Body of pancreas (tissue), 4 donors: ENCODE measurements around the gene FOXC1.

Experiments used
- POLR2A ChIP-seq, 3 donors: fragments of 450-650 bp; IDR thresholded peaks; one replicate each; pipeline ENCODE4 v1.6.1; 2016; ENCODE audit warnings: antibody characterized with exemption in 3 of 3, mild to moderate bottlenecking in 2 of 3
- TF ChIP-seq, protein P1 (sequence below), 7 experiments: fragments of 450-650 bp in 4 of 7; fragments of 200-600 bp in 3 of 7; sonication (generic) in 3 of 7; IDR thresholded peaks; one replicate each; pipeline ENCODE4 v1.5.1; 2016 to 2019; ENCODE audit warnings: antibody characterized with exemption in 7 of 7

DNA sequence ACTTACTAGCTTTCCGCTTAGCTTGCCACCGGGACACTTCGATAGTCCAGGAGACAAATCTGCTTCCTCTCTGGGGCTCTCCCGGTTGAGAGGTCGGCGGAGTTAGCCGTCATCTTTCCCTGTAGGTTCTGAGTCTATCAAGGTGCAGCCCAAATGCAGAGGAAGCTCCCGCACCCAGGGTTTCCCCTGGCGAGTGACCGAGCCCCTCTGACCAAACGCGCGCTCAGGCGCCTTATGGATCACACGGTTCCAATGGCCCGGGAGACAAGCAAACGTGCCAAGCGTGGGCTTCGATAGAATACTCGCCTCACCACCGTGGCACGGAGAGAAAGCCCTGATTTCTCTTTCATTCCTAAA is 15.8 kb upstream of the FOXC1 start:
- TF ChIP-seq, protein P1, sequence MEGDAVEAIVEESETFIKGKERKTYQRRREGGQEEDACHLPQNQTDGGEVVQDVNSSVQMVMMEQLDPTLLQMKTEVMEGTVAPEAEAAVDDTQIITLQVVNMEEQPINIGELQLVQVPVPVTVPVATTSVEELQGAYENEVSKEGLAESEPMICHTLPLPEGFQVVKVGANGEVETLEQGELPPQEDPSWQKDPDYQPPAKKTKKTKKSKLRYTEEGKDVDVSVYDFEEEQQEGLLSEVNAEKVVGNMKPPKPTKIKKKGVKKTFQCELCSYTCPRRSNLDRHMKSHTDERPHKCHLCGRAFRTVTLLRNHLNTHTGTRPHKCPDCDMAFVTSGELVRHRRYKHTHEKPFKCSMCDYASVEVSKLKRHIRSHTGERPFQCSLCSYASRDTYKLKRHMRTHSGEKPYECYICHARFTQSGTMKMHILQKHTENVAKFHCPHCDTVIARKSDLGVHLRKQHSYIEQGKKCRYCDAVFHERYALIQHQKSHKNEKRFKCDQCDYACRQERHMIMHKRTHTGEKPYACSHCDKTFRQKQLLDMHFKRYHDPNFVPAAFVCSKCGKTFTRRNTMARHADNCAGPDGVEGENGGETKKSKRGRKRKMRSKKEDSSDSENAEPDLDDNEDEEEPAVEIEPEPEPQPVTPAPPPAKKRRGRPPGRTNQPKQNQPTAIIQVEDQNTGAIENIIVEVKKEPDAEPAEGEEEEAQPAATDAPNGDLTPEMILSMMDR (IDR thresholded peaks at IDR 0.05): no peak
- TF ChIP-seq POLR2A (IDR thresholded peaks at IDR 0.05): no peak
